ENCODE results near the gene MYH13.

Gene MYH13

DNA sequence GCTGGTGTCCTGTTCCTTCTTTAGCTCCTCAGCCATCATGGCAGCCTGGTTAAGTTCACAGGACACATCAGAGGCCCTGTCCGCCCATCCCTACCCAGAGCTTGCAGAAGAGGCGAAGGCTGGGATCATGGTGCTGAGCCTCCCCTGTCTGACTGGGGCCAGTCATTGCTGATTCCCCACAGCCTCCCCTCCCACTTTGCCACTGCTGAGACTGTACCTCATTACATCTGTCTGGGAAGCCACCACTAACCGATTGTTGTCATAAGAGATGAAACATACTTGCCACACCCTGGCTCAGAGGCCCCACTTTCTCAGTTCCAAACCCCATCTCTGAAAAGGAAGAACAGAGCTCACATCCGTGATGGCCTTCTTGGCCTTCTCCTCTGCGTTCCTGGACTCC lies 66.2 kb downstream of the MYH13 start:
- H3K27me3 ChIP-seq (ENCODE audit: insufficient read depth, poor library complexity, severe bottlenecking), result no peaks in the 10 kb centered on the region
- no peak for TF ChIP-seq POLR2AphosphoS5 (IDR thresholded peaks at IDR 0.05; ENCODE audit: low read depth)
- TF ChIP-seq, protein P1, sequence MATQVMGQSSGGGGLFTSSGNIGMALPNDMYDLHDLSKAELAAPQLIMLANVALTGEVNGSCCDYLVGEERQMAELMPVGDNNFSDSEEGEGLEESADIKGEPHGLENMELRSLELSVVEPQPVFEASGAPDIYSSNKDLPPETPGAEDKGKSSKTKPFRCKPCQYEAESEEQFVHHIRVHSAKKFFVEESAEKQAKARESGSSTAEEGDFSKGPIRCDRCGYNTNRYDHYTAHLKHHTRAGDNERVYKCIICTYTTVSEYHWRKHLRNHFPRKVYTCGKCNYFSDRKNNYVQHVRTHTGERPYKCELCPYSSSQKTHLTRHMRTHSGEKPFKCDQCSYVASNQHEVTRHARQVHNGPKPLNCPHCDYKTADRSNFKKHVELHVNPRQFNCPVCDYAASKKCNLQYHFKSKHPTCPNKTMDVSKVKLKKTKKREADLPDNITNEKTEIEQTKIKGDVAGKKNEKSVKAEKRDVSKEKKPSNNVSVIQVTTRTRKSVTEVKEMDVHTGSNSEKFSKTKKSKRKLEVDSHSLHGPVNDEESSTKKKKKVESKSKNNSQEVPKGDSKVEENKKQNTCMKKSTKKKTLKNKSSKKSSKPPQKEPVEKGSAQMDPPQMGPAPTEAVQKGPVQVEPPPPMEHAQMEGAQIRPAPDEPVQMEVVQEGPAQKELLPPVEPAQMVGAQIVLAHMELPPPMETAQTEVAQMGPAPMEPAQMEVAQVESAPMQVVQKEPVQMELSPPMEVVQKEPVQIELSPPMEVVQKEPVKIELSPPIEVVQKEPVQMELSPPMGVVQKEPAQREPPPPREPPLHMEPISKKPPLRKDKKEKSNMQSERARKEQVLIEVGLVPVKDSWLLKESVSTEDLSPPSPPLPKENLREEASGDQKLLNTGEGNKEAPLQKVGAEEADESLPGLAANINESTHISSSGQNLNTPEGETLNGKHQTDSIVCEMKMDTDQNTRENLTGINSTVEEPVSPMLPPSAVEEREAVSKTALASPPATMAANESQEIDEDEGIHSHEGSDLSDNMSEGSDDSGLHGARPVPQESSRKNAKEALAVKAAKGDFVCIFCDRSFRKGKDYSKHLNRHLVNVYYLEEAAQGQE (IDR thresholded peaks at IDR 0.05; ENCODE audit: insufficient replicate concordance, low read depth), result no peak
- TF ChIP-seq SPI1 (IDR thresholded peaks at IDR 0.05; ENCODE audit: borderline replicate concordance, low read depth), result no peak
- TF ChIP-seq GABPA (IDR thresholded peaks at IDR 0.05; ENCODE audit: low read depth), result no peak
- TF ChIP-seq, protein P2, sequence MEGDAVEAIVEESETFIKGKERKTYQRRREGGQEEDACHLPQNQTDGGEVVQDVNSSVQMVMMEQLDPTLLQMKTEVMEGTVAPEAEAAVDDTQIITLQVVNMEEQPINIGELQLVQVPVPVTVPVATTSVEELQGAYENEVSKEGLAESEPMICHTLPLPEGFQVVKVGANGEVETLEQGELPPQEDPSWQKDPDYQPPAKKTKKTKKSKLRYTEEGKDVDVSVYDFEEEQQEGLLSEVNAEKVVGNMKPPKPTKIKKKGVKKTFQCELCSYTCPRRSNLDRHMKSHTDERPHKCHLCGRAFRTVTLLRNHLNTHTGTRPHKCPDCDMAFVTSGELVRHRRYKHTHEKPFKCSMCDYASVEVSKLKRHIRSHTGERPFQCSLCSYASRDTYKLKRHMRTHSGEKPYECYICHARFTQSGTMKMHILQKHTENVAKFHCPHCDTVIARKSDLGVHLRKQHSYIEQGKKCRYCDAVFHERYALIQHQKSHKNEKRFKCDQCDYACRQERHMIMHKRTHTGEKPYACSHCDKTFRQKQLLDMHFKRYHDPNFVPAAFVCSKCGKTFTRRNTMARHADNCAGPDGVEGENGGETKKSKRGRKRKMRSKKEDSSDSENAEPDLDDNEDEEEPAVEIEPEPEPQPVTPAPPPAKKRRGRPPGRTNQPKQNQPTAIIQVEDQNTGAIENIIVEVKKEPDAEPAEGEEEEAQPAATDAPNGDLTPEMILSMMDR (IDR thresholded peaks at IDR 0.05; ENCODE audit: insufficient read depth, low read length), result no peak
- no peak for DNase-seq (ENCODE audit: low read depth in 1 of 2, low spot score in 1 of 2)
- no peak overlapping the region for H3K27ac ChIP-seq (replicated peaks)
- no peak overlapping the region for H3K4me3 ChIP-seq (replicated peaks; ENCODE audit: insufficient read depth, low read length)

DNA sequence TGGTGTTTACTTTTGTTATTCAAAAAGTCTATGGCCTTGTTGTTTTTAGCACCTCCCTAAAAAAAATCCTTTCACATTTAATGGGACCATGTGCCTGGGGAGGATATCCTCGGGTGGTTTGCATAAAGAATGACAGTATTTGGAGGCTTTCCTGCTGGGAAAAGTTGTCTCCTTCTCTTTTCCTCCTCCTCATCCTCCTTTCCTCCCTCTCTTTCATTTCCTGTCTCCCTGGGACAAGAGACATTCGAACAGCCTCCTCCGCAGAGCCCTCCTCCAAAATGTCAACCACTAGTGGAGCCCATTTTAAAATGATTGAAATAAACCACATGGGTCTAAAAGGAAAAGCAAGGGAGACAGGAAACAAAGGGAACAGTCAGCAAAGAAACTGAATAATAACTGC lies 67.4 kb downstream of the MYH13 start:
- no peak for TF ChIP-seq POLR2AphosphoS5 (IDR thresholded peaks at IDR 0.05; ENCODE audit: low read depth)
- no peak for TF ChIP-seq SPI1 (IDR thresholded peaks at IDR 0.05; ENCODE audit: borderline replicate concordance, low read depth)
- TF ChIP-seq, protein P1 (IDR thresholded peaks at IDR 0.05; ENCODE audit: insufficient replicate concordance, low read depth), result no peak
- TF ChIP-seq GABPA (IDR thresholded peaks at IDR 0.05; ENCODE audit: low read depth), result no peak
- TF ChIP-seq, protein P2 (IDR thresholded peaks at IDR 0.05; ENCODE audit: insufficient read depth, low read length), result no peak
- no peak for DNase-seq (ENCODE audit: low read depth in 1 of 2, low spot score in 1 of 2)
- no peak overlapping the region for H3K27ac ChIP-seq (replicated peaks)
- H3K4me3 ChIP-seq (replicated peaks; ENCODE audit: insufficient read depth, low read length), result no peak overlapping the region
- H3K27me3 ChIP-seq (ENCODE audit: insufficient read depth, poor library complexity, severe bottlenecking), result no peaks in the 10 kb centered on the region

DNA sequence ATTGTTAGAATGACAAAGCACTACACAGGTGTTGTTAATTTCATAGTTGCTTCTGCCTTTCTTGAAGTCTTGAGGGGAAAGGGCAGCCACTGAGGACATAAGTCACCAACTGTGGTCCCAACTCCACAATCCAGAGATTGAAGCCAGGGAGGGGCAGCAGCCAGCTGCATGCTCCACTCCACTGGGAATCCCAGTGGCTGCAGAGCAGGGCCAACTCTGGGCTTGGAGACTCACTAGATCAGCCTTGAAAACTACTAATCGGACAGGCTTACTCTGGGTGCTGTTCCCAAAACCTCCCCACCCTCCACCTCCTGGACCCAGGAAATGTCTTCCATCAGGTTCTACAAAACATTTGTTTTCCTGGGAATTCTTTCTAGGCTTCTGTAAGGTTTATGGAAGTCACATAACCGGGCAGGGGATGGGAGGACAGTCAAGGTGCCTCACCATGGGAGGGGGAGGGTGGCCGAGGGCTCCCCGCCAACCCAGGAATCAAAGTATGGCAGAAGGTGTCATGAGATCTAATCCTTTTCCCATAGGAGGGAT lies 68.0 kb downstream of the MYH13 start:
- no peak overlapping the region for H3K27ac ChIP-seq (replicated peaks)
- H3K27me3 ChIP-seq (ENCODE audit: insufficient read depth, poor library complexity, severe bottlenecking), result no peaks in the 10 kb centered on the region
- no peak for DNase-seq (ENCODE audit: low read depth in 1 of 2, low spot score in 1 of 2)
- TF ChIP-seq POLR2AphosphoS5 (IDR thresholded peaks at IDR 0.05; ENCODE audit: low read depth) (no peak), GABPA (IDR thresholded peaks at IDR 0.05; ENCODE audit: low read depth) (no peak), SPI1 (IDR thresholded peaks at IDR 0.05; ENCODE audit: borderline replicate concordance, low read depth) (no peak)
- TF ChIP-seq, protein P2 (IDR thresholded peaks at IDR 0.05; ENCODE audit: insufficient read depth, low read length), result no peak
- TF ChIP-seq, protein P1 (IDR thresholded peaks at IDR 0.05; ENCODE audit: insufficient replicate concordance, low read depth), result no peak
- H3K4me3 ChIP-seq (replicated peaks; ENCODE audit: insufficient read depth, low read length), result no peak overlapping the region

All from HL-60 (cell line).